GM10266 (cell line): ENCODE results near the gene AFF1.
"Not testable (repeated sequence)": the region's sequence is repeated elsewhere in the genome, so short reads cannot be mapped to it uniquely, and the experiment has no call there.

Experiments used
- DNase-seq: peaks from one replicate; pipeline ENCODE4 v3.0.0; 2012; ENCODE audit errors: extremely low spot score
- TF ChIP-seq, protein P1 (sequence below): IDR thresholded peaks from 2 replicates; pipeline ENCODE4 v1.5.1; 2012; ENCODE audit warnings: mild to moderate bottlenecking, low read depth; ENCODE audit not compliant: control insufficient read depth, insufficient read depth; ENCODE audit errors: missing control alignments

Gene AFF1

DNA sequence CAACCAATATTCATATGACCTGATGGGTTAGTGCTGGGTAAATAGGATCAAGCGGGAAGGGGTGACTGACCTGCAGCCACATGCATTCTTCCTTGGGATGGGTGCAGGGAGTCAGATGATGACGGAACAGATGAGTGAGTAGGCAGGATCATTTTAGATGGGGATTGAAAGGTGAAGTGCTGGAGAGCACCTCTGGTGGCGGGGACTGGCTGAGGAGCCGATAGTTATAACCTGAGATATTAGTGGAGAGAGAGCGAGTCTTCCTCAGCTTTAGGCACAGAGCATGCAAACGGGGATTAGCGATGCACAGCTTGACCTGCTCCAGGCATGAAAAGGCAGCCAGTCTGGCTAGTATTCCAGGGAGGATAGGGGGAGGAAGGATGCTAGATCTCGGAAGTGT, 99.1 kb downstream of the AFF1 start:
- DNase-seq, result no peak

DNA sequence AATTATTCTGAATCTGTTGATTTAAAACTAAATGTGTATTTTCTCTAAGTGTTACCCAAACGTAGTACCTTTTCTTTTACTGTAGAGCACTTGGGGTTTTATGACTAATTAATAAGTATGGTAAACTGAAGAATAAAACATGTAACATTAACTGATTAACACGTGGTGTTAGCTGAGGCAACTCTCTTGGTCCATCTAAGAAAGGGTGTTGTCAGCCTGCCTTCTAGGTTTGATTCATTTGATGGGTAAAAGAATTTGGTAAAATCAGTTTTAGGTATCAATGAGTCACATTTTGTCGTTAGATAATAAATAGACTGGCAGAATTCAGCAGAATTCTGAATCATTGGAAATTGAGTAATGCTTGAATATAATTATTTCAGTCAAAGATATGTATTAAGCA, 99.7 kb downstream of the AFF1 start:
- no peak for DNase-seq
- TF ChIP-seq, protein P1, sequence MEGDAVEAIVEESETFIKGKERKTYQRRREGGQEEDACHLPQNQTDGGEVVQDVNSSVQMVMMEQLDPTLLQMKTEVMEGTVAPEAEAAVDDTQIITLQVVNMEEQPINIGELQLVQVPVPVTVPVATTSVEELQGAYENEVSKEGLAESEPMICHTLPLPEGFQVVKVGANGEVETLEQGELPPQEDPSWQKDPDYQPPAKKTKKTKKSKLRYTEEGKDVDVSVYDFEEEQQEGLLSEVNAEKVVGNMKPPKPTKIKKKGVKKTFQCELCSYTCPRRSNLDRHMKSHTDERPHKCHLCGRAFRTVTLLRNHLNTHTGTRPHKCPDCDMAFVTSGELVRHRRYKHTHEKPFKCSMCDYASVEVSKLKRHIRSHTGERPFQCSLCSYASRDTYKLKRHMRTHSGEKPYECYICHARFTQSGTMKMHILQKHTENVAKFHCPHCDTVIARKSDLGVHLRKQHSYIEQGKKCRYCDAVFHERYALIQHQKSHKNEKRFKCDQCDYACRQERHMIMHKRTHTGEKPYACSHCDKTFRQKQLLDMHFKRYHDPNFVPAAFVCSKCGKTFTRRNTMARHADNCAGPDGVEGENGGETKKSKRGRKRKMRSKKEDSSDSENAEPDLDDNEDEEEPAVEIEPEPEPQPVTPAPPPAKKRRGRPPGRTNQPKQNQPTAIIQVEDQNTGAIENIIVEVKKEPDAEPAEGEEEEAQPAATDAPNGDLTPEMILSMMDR, result no peak

More for the DNA sequence above, 99.1 kb downstream of the AFF1 start:
- TF ChIP-seq, protein P1, result no peak

DNA sequence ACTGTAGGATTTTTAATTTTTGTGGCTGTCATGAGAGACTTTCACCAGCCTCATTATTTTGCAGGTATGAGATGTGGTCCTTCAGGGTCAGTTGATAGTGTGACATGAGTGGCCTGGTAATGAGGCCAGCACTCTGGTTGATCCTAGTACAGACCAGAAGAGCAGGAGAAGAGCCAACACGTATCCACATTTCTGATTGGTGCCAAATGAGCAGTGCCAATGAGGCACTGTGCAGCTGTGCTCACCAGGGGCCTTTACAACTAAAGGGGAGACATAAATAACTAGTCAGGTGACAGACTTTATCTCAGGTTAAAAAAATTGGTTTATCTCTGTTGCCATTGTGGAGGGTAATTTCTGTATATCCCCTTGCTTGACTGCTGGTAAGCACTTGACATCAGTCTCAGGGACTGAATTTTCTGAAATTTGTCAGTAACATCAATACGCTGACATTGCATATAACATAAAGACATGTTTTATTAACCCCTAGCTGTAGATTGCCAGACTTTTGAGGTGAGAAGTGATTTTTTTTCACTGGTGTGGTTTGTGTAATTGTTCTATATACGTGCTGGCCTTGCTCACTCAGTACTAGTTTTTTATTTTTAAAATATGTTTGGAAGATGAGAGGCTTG, 101.2 kb downstream of the AFF1 start:
- TF ChIP-seq, protein P1, result no peak
- no peak for DNase-seq

DNA sequence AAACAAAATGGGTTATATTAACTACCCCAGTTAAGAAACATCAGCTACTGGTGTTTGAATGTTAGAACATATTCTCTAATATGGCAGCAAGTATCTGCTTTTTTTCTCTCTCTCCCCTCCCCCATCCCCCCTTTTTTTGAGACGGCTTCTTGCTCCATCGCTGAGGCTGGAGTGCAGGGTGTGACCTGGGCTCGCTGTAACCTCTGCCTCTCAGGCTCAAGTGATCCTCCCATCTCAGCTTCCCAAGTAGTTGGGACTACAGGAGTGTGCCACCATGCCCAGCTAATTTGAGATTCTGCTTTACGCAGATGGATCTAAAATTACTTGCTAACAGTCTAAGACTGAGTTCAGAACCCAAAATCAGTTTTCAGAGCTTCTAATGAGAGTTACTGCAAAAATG, 101.9 kb downstream of the AFF1 start:
- DNase-seq, result no peak

DNA sequence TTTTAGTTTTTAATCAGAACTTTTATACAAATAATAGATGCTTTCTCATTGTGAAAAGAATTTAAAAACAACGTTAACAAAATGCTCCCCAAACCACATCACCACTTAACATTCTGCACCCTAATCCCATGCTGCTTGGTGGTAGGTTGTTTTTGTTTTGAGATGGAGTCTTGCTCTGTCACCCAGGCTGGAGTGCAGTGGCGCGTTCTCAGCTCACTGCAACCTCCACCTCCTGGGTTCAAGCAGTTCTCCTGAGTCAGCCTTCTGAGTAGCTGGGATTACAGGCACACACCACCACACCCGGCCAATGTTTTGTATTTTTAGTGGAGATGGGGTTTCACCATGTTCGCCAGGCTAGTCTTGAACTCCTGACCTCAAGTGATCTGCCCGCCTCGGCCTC, 102.4 kb downstream of the AFF1 start:
- DNase-seq, result not testable (repeated sequence)

More for the DNA sequence above, 101.9 kb downstream of the AFF1 start:
- TF ChIP-seq, protein P1, result no peak

DNA sequence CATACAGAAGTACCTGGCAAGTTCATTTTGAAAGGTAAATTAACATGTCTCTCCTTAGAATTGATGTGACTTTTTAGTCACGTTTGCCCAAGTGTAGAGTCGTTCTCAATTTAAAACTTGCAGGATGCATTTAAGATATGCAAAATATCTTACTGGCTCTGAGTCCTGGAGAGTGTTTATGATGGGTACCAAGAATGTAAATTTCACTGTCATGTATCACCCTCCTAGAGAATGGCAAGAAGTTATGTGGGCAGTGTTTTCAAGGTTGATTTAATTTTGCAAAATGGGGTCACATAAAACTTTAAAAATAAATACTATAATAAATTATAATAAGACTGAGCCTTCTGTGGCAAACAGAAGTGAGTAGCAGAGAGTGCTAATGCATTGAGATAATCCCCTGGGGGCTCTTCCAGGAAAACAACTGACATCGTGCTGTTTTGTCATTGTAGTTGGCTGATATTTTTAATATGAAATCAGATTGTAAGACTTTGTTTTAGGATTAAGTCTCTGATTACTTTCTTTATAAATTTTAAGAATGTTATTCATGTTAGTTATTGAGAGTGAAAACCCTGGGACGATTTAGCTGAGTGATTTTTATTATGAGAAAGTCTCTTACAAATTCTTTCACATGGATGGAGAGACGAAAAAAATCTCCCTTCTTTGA, 103.0 kb downstream of the AFF1 start:
- TF ChIP-seq, protein P1, result no peak
- DNase-seq, result no peak

DNA sequence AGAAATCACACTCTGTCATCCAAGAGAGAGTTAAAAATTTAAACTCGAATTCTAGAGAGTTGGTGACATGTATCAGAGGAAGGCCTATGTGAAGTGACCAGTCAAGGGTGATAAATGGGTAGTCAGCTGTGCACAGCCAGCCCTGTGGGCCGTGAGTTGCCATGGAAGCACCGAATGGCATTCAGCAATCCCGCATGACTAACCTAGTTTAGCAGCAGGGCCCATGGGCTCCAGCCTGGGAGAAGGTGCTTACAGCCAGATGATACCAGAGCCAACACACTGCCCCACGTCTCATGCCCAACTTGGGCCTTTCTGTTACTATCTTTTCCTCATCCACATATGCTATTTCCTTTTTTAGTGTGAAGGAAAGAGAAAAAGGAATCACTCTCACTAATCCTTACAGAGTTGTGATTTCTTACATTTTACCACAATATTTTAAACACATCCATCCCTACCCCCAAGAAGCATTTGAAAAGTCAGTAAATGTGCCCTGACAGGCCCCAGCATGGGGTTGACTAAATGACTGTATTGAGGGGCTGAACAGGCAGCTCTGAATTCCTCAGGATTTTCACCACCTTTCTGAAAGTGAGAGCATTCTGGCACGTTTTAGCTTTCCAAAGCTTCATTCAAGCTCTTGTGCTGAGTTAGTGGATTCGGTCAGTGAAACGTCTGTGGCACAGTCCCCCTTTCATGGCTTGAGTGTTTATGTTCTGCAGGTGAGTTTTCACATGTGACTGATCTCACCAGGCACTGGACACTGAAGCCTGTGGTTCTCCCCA, 104.2 kb downstream of the AFF1 start:
- TF ChIP-seq, protein P1, result no peak
- DNase-seq, result no peak
